Measurements from ENCODE around the gene OTOP3.

The OTOP3 gene

DNA sequence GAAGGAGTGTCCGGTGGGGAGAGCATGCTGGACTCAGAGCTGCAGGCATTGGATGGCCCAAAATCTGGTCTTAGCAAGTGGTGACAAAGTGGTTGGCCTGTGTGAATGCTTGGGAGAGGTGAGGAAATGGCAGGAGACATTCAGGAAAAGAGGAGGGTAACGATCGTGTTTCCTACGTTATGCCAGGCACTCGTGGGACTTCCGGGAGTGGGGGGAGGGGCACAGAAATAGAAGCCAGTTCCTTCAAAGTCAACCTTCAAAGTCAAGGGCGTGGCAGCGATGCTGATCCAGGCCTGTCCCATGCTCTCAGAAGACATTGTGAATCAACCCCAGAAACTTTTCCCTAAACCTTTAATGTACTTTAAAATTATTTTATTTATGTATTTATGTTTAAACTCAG, 3.8 kb downstream of the OTOP3 start:
- H3K4me3 ChIP-seq (ENCODE audit: low read depth, low read length): no peak overlapping the region
- in situ Hi-C loops (cut with HindIII; ENCODE audit: low pct_ligation_motif_present, low sequenced_read_pairs): no loop called here
- no peaks in the 10 kb centered on the region for H3K36me3 ChIP-seq (replicated peaks)
- no peak for DNase-seq
- H3K27me3 ChIP-seq (replicated peaks): peaks cover 42% of the 10 kb centered on the region
- TF ChIP-seq CTCF (IDR thresholded peaks at IDR 0.05; ENCODE audit: low read depth, low read length, missing control alignments): no peak
- H3K27ac ChIP-seq: no peak overlapping the region

DNA sequence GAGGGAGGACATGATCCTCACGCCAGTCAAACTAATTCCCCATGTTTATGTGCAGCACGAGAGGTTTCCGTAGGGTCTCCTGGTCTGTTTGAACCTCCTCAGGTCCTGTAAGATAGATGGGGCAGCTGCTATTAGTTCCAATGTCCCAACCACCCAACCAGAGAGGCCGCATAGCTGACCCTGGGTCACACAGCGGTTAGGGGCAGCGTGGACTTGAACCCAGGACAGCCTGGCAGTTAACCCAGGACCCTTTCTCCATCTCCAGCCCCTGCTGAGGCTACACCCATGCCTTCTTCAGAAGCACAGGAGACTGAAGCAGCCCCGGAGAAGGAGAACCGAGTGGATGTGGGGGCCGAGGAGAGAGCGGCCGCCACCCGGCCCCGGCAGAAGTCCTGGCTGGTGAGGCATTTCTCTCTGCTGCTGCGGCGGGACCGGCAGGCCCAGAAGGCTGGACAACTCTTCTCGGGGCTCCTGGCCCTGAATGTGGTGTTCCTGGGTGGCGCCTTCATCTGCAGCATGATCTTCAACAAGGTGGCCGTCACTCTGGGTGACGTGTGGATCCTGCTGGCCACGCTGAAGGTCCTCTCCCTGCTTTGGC, 5.5 kb downstream of the OTOP3 start:
- in situ Hi-C loops (cut with HindIII; ENCODE audit: low pct_ligation_motif_present, low sequenced_read_pairs): no loop called here
- no peak for DNase-seq
- Histone ChIP-seq H3K27ac (no peak overlapping the region), H3K4me3 (ENCODE audit: low read depth, low read length) (no peak overlapping the region), H3K27me3 (replicated peaks) (peaks cover 32% of the 10 kb centered on the region), H3K36me3 (replicated peaks) (no peaks in the 10 kb centered on the region)
- TF ChIP-seq CTCF (IDR thresholded peaks at IDR 0.05; ENCODE audit: low read depth, low read length, missing control alignments): no peak

DNA sequence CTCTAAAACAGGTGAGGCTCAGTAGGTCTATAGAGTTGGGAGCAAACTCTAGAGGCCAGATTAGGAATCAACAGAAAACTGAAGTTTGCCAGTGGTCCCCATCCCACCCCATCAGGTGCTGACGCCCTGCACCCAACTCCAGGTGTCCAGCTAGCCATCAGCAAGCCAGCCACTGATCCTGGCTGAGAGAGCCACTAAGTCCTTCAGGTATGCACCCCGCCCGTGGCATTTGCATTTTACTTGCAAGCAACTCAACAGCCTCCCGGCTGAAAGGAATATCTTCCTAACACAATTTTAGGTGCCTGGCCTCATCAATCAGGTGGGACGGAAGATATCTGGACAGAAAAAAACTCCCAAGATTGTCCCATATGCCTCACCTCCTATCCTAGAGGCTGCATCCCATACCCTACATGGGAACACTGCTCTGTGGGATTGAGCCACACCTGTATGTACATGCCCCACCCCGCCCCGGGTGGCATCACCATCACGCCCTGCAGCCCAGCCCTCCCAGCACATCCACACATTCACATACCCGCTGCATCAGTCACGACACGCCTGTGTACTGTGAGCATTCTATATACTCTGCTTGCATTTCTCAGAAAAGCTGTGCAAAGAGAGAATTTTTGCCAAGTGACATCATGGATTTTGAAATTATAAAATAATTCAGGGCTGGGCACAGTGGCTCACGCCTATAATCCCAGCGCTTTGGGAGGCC, 8.3 kb downstream of the OTOP3 start:
- in situ Hi-C loops (cut with HindIII; ENCODE audit: low pct_ligation_motif_present, low sequenced_read_pairs): no loop called here
- H3K27ac ChIP-seq: no peak overlapping the region
- H3K36me3 ChIP-seq (replicated peaks): no peaks in the 10 kb centered on the region
- DNase-seq: no peak
- no peak overlapping the region for H3K4me3 ChIP-seq (ENCODE audit: low read depth, low read length)
- peaks cover 17% of the 10 kb centered on the region for H3K27me3 ChIP-seq (replicated peaks)
- TF ChIP-seq CTCF (IDR thresholded peaks at IDR 0.05; ENCODE audit: low read depth, low read length, missing control alignments): no peak

DNA sequence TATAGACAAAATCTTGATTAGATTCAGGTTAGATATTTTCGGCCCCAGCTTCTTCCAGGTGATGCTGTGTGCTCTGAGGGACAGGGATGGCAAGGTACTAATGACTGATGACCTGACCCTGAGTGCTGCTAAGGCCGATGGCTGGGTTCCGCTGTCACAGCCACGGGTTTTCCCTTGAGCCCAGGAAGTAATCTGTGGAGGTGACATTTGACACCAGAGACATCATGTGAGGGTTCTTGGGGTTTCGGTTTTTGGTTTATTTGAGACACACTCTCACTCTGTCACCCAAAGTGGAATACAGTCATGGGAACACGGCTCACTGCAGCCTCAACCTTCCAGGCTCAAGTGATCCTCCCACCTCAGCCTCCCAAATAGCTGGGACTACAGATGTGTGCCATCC, 9.8 kb downstream of the OTOP3 start:
- in situ Hi-C loops (cut with HindIII; ENCODE audit: low pct_ligation_motif_present, low sequenced_read_pairs): no loop called here
- DNase-seq: no peak
- peaks cover 15% of the 10 kb centered on the region for H3K27me3 ChIP-seq (replicated peaks)
- TF ChIP-seq CTCF (IDR thresholded peaks at IDR 0.05; ENCODE audit: low read depth, low read length, missing control alignments): no peak
- no peak overlapping the region for H3K27ac ChIP-seq
- H3K36me3 ChIP-seq (replicated peaks): no peaks in the 10 kb centered on the region
- H3K4me3 ChIP-seq (ENCODE audit: low read depth, low read length): no peak overlapping the region

DNA sequence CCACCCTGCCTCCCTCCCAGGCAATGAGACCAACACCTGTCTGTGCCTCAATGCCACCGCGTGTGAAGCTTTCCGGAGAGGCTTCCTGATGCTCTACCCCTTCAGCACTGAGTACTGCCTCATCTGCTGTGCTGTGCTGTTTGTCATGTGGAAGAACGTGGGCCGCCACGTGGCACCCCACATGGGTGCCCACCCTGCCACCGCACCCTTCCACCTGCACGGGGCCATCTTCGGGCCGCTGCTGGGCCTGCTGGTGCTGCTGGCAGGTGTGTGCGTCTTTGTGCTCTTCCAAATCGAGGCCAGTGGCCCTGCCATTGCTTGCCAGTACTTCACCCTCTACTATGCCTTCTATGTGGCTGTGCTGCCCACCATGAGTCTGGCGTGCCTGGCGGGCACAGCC, 10.9 kb downstream of the OTOP3 start:
- H3K27me3 ChIP-seq (replicated peaks): peaks cover 18% of the 10 kb centered on the region
- DNase-seq: no peak
- TF ChIP-seq CTCF (IDR thresholded peaks at IDR 0.05; ENCODE audit: low read depth, low read length, missing control alignments): no peak
- no peak overlapping the region for H3K4me3 ChIP-seq (ENCODE audit: low read depth, low read length)
- no peak overlapping the region for H3K27ac ChIP-seq
- no peaks in the 10 kb centered on the region for H3K36me3 ChIP-seq (replicated peaks)
- in situ Hi-C loops (cut with HindIII; ENCODE audit: low pct_ligation_motif_present, low sequenced_read_pairs): no loop called here
